Skin epidermis (tissue), 12 donors: Measurements from ENCODE around the gene HMGB4.

Source experiments
- H3K27ac ChIP-seq, 21 experiments: fragments of 200-600 bp; sonication (generic) in 11 of 21; one replicate each; pipeline ENCODE4 v1.5.0; 2020; ENCODE audit warnings: mild to moderate bottlenecking in 3 of 21, inconsistent platforms in 2 of 21, moderate library complexity in 2 of 21
- H3K4me3 ChIP-seq, 7 experiments: fragments of 200-600 bp; sonication (generic) in 2 of 7; one replicate each; pipeline ENCODE4 v1.5.0; 2020; ENCODE audit warnings: inconsistent platforms in 2 of 7, mild to moderate bottlenecking in 2 of 7, moderate library complexity in 1 of 7

HMGB4 gene

DNA sequence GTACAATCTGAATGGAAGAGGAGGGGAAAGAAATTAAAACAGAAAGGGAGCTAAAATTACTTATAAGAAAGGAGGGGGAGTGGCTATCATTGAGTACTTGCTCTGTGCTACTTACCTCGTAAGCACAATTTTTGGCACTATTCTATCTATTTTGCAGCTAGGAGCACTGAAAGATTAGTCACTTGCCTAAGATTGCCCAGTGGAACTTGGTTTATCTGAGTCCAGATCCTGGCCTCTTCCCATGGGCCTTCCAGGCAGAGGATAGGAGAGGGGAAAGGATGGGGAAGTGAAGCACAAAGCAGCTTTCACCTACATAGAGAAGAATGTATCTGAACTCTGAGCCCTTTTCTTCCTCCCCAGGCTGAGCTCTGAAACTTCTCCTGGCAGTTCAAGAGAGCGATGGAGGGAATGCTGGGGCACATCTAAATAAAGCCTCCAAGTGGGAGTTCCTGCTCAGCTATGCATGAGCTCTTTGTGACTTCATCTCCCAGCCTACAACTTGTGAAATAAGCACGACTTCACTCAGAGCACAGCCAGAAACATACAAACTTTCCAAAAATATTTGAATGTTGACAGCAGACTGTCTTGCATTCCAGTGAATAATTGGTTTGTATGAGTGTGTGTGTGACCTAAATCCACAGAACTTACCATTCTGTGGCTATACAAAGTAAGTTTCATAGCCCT lies 29.4 kb downstream of the HMGB4 start:
- peak overlapping the region in 3 of 21 experiments; percentile 22 to 70 (median 38) for H3K27ac ChIP-seq
- no peak overlapping the region for H3K4me3 ChIP-seq

DNA sequence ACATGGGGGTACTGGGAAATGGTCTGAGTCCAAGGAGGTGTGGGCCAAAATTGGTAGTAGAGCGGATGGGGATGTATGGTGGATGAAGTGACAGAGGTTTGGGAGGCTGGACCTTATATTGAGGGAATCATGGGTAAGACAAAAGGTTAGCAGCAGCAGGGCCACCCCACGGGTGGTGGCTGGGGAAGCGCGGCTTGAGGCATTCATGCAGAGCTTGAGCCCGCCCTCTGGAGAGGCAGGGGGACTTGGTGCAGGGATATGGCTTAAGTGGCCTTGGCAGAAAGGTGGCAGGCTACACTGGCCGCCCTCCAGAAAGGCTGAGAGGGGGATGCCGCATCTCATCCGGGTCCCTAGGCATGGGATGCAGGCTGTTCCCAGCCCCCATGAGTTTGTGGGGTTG lies 31.5 kb downstream of the HMGB4 start:
- no peak overlapping the region for H3K4me3 ChIP-seq
- no peak overlapping the region for H3K27ac ChIP-seq

DNA sequence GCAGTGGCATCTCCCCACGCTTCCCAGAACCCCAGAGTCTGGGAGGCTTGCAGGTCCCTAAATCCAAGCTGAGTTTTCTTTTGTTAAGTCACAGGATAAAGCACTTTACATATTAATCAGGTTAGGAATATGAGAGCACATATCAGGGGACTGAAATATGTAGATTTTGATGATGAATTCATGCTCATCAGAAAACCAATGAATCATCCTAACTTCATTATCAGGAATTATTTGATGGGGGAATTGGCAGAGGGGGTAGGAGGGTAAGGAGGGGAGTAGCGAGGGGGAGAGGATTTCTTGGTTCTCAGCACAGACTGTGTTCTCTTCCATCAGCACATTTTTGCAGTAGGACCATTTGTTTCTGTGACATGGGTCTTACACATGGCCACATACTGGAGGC lies 32.1 kb downstream of the HMGB4 start:
- Histone ChIP-seq H3K27ac (no peak overlapping the region), H3K4me3 (no peak overlapping the region)

DNA sequence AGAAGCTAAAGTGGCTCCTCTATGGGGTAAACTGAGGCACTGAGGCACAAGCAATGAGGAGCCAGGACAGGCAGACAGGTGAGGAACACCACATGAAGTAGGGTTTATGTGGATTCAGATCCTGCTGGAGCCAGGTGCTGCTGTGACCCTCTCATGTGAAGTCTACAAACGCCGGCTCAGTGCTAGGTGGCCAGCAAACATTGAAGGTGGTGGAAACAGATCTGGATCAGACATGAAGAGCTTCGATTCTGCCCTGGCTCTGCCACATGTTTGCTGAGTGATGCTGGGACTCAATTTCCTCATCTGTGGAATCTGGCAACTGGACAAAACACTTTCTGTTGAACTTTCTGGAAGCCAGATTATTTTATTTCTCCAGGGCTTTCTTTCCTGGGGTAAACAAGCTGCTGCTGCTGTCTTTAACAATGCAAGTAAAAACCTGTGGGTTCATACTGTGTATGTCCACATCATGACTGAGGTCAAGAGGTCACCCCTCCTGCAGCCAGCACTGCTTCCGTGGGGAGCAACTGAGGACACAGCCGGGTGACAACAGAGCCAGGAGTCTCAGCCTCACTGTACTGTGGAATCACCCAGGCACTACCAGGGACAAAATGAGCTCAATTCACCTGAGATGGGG lies 33.3 kb downstream of the HMGB4 start:
- Histone ChIP-seq H3K4me3 (no peak overlapping the region), H3K27ac (no peak overlapping the region)

DNA sequence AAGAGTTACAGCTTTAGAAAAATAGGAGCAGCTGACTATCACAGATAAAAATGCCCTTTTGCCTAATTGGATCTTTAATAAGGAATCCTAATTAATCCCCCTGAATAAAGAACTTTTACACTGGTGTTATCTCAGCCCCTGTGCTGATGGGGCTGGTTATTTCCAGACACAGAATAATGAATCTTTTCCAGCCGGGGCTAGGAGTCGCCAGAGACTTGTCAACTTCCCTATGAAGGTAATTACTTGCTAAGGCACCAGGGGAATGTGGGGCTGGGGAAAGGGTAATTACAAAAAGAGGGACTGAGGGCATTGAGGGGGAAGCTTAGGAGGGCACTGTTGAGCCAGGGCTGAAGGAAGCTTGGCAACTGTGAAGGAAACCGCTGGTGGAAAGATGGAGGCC lies 34.5 kb downstream of the HMGB4 start:
- H3K27ac ChIP-seq, result no peak overlapping the region
- no peak overlapping the region for H3K4me3 ChIP-seq

DNA sequence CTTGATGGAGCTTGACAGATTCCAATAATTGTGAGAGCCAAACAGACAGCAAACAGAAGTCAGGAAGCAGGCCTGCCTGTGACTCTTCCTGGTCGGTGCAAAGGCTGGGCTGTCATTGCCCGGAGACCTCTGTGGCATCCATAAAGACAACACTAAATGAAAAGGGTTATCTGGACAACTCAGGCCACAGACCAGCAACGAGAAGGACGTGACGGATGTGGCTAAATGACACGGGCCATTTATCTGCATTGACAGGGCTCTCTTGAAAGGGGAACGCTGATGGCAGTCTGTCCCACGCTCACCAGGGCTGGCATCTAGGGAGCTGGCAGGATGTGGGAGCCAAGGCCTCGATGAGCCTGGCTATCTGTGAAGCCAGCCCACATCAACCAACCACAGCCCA lies 35.0 kb downstream of the HMGB4 start:
- H3K4me3 ChIP-seq, result no peak overlapping the region
- no peak overlapping the region for H3K27ac ChIP-seq

DNA sequence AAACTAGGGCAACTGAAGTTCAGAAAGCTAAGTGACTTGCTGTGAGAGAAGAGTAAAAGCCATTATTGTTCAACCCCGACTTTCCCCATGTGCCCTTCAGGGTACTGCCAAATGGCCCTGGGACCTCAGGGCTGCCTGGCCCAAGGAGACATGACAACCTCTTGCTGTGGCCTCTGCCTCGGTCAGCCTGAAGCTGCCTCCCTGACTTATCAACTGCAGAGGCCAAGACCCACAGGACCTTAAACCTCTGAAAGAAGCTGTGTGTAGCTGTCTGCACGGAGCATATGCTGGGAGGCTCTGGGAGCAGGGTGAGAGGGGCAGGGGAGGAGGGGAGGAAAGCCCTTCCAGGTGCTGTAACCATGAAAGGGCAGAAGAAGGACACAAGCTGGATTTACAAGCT lies 35.9 kb downstream of the HMGB4 start:
- no peak overlapping the region for H3K27ac ChIP-seq
- H3K4me3 ChIP-seq, result no peak overlapping the region

DNA sequence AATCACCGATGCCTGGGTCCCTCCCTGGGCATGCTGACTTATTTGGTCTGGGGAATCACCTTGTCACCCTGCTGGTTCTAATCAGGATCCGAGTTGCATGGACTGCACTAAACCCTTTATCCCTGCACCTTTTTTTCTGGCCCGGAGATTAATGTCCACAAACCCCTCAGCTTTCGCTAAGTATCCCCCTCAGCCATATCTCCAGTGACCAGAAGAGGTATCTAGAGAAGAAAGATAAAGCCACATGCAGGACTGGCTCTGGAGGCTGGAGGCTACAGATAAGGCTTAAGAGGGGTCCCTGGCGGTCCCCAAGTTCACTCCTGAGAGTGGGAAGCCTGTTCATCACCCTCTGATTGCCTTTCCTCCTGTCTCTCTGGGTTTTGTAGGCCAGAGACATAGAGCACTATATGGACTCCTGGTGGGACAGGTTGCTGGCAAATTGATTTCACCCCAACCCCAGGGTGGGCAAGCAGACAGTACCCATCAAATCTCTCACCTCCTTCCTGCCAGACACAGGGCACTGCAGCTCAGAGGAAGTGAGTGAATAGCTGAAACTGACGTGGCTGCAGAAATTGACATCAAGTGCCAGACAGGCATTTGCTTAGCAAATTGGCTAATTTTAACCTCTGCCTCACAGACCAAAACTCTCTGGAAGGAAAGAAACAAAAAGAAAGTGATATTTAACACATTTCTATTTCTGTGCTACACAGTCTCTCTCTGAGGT lies 38.8 kb downstream of the HMGB4 start:
- no peak overlapping the region for H3K27ac ChIP-seq

DNA sequence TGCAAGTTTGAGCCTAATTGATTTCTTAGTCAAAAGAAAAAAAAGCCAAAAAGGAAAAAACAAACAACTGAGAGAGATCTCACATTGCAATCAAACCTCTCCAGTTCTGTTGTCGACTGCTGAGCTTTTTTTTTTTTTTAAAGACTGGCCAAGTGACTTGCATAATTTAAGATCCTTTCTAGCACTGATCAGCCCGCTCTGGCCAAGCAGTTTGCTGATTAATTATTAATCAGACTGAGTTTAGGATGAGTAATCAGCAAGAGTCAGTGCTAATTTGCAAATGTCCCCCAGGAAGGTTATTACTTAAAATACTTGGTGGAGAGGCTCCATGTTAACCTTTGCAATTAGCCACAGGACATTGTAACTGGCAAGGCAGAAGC lies 39.3 kb downstream of the HMGB4 start:
- Histone ChIP-seq H3K27ac (no peak overlapping the region), H3K4me3 (no peak overlapping the region)

More for the DNA sequence above, 38.8 kb downstream of the HMGB4 start:
- H3K4me3 ChIP-seq, result no peak overlapping the region

DNA sequence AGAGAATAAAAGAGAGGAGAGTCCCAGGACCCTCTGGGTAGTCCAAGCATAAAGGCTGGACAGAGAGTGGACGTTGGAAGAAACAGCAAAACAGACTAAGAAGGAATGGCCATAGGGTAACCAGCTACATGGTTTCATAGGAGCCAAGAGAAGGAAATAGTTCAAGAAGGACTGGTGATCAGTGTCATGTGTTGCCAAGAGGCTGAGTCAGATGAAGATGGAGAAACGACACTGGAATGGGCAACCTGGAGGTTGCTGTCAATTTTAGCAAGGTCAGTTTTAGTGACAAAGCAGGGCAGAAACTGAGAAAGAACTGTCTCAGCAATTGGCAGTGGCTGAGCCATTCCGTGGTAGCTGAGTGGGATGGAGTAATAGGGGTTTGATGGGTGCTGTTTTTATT lies 41.4 kb downstream of the HMGB4 start:
- H3K4me3 ChIP-seq, result no peak overlapping the region

DNA sequence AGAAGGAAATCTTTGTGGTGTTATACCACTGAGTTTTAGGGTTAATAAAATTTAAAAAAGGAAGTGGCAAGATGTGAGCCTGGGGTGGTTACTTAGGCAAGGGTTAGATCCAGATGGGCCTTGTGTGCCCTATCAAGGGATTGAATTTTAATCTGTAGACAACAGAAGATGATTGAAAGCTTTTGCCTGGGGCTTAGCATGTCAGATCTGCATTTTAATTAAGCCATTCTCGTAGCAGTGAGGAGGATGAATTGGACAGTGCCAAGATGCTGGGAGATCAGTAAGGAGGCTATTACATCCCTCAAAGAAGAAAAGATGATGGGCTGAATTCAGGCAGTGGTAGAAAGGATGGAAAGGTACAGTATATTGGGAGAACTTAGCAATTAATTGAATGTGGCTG lies 42.3 kb downstream of the HMGB4 start:
- no peak overlapping the region for H3K27ac ChIP-seq
- no peak overlapping the region for H3K4me3 ChIP-seq

More for the DNA sequence above, 41.4 kb downstream of the HMGB4 start:
- no peak overlapping the region for H3K27ac ChIP-seq

DNA sequence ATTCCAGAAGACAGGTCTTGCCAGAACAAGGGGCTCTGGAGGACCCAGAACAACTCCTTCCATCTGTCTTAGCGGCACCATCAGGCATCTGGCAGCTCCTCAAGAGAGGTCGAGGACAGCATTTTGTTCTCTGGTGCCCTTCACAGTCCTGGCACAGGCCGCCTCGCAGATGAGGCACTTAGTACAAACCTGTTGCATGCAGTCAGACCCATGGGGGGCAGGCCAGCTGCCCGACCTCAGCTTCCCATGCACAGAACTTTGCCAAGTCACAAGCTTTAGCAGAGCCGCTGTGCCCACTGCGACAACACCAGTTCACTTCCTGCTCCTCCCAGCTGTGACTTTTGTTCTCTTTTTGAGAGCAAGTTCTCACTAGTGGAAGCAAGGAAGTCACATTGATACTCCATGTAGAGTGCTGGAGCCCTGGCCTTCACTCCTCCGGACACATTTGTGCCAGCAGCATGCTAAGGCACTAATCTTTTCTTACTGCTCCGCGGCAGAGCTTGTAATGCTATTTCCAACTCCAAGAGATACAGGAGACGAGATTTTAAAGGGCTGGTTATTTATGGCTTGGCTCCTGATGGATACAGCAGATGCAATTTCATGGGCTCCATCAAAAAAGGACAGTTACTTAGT lies 44.6 kb downstream of the HMGB4 start:
- no peak overlapping the region for H3K27ac ChIP-seq
- no peak overlapping the region for H3K4me3 ChIP-seq
